ENCODE data around the gene LECT2. TPM values are rescaled to one million over a fixed set of nuclear protein-coding genes. Genes with fewer than 3 reads are reported as not detected.

The LECT2 gene
- total and polyA plus RNA-seq, 10 of the 15 experiments (the other 5 are each of a cell fraction or from before 2014, with no cell fraction given): not detected

GRCh38 chr5:135979510-135979909, 24.7 kb upstream of the LECT2 start:
- in situ Hi-C loops (cut with MboI) (no loop called here), intact Hi-C loops (cut with micrococcal nuclease; ENCODE audit: unreplicated experiment) (loop anchor here (10.0 kb wide), 1 partner anchor 195 kb away; no protein-coding TSS in a partner anchor)
- H3K79me2 ChIP-seq (ENCODE audit: control insufficient read depth, insufficient read depth, low read length): no peaks in the 10 kb centered on the region
- no peaks in the 10 kb centered on the region for H3K36me3 ChIP-seq (ENCODE audit: control insufficient read depth in 2 of 2, insufficient read depth in 2 of 2, low read length in 1 of 2)
- peaks cover 0 to 3% of the 10 kb centered on the region in 2 experiments; a peak in 1 of 4 replicates for H3K27me3 ChIP-seq (replicated peaks in 1 of 2; ENCODE audit: control insufficient read depth in 2 of 2, insufficient read depth in 2 of 2, low read length in 1 of 2)
- ATAC-seq (no peak), FAIRE-seq (no peak), DNase-seq (ENCODE audit: low read depth, low spot score) (no peak)
- H3K9ac ChIP-seq (ENCODE audit: control insufficient read depth, insufficient read depth, low read length): no peak overlapping the region
- no peaks in the 10 kb centered on the region for H3K9me3 ChIP-seq (replicated peaks; ENCODE audit: control insufficient read depth, insufficient read depth, low read length)
- ChIA-PET CTCF (interaction anchor here (1.5 to 4.5 kb wide), 4 partner anchors 9 to 193 kb away, joined by 3 to 23 read pairs (median 8); no protein-coding TSS in a partner anchor), SMC1A (ENCODE audit: uncharacterized antibody, unreplicated experiment) (interaction anchor here (1.2 to 2.6 kb wide), 2 partner anchors 84 to 102 kb away, joined by 3 to 19 read pairs; no protein-coding TSS in a partner anchor), RAD21 (ENCODE audit: unreplicated experiment) (no interaction called here), POLR2A (no interaction called here)
- no peak overlapping the region for H3K4me2 ChIP-seq (ENCODE audit: control insufficient read depth, insufficient read depth)
- H3K27ac ChIP-seq (ENCODE audit: control insufficient read depth, insufficient read depth): no peak overlapping the region
- no TSS peak for BruUV-seq (replicated peaks)
- no peak for TF ChIP-seq FOS (IDR thresholded peaks at IDR 0.05; ENCODE audit: borderline replicate concordance, extremely low read depth, insufficient read length)
- no peak for TF ChIP-seq ZBED1 (IDR thresholded peaks at IDR 0.05; ENCODE audit: borderline replicate concordance)
- TF ChIP-seq, protein P1, sequence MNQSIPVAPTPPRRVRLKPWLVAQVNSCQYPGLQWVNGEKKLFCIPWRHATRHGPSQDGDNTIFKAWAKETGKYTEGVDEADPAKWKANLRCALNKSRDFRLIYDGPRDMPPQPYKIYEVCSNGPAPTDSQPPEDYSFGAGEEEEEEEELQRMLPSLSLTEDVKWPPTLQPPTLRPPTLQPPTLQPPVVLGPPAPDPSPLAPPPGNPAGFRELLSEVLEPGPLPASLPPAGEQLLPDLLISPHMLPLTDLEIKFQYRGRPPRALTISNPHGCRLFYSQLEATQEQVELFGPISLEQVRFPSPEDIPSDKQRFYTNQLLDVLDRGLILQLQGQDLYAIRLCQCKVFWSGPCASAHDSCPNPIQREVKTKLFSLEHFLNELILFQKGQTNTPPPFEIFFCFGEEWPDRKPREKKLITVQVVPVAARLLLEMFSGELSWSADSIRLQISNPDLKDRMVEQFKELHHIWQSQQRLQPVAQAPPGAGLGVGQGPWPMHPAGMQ (IDR thresholded peaks at IDR 0.05; ENCODE audit: borderline replicate concordance): no peak
- TF ChIP-seq TCF3 (IDR thresholded peaks at IDR 0.05; ENCODE audit: borderline replicate concordance, insufficient read depth, low read depth, low read length): no peak
- TF ChIP-seq HDAC6 (IDR thresholded peaks at IDR 0.05; ENCODE audit: unreplicated experiment): no peak
- TF ChIP-seq LARP7 (IDR thresholded peaks at IDR 0.05): no peak
- no peak for TF ChIP-seq POLR2AphosphoS5 (IDR thresholded peaks at IDR 0.05; ENCODE audit: low read length)
- no peak for TF ChIP-seq ZBTB11 (CRISPR knock-in tag; IDR thresholded peaks at IDR 0.05)
- no peak for TF ChIP-seq ZNF274 (IDR thresholded peaks at IDR 0.05; ENCODE audit: insufficient read depth, insufficient read length)
- WGBS (ENCODE audit: insufficient coverage, insufficient replicate concordance, low lambda C conversion rate, missing lambda C conversion rate): 48% methylated on average over 1 of the region's 1 CpG
- no peaks in the 10 kb centered on the region for H3K4me1 ChIP-seq (ENCODE audit: control insufficient read depth, insufficient read depth, low read length)
- H2AFZ ChIP-seq (ENCODE audit: control insufficient read depth, low read depth, low read length): no peak overlapping the region
- H3K4me3 ChIP-seq: no peak overlapping the region
- H4K20me1 ChIP-seq (ENCODE audit: control insufficient read depth, insufficient read depth): no peaks in the 10 kb centered on the region
